Stimulated activated CD4-positive, alpha-beta T cell treated with anti-CD3 and anti-CD28 coated beads, Interleukin-1b, Interleukin-23, amount 100 ng/mL, for 1 hour (primary cell): ENCODE data around the gene CHMP3.

ENCODE experiments used
- DNase-seq, 2 donors: peaks; one replicate each; pipeline ENCODE4 v3.0.0-alpha.2; 2020; ENCODE audit warnings: low read depth in 2 of 2

CHMP3 gene

GRCh38 chr2:86468162-86469033, 94.8 kb downstream of the CHMP3 start:
- no peak for DNase-seq

- no peak for DNase-seq
These were observed 96.9 kb downstream of the CHMP3 start for GRCh38 chr2:86466306-86466705.

- no peak for DNase-seq
These were observed 98.6 kb downstream of the CHMP3 start for GRCh38 chr2:86464652-86465051.

GRCh38 chr2:86461042-86461743, 102.0 kb downstream of the CHMP3 start:
- no peak for DNase-seq

- no peak for DNase-seq
These were observed 108.1 kb downstream of the CHMP3 start for GRCh38 chr2:86455181-86455580.

GRCh38 chr2:86454238-86454637, 109.0 kb downstream of the CHMP3 start:
- no peak for DNase-seq

GRCh38 chr2:86453836-86454235, 109.4 kb downstream of the CHMP3 start:
- no peak for DNase-seq
